KBM-7 (cell line): ENCODE data around the gene SHISA6.

Source experiments
- DNase-seq: peaks from one replicate; pipeline ENCODE4 v3.0.0-alpha.2; 2015
- in situ Hi-C: fragments of 300-500 bp; cut with MboI; formaldehyde crosslinking; loops from 2 replicates; pipeline ENCODE4 v1.14.3; 2020; ENCODE audit warnings: low sequenced_read_pairs, low pct_unique_long_range_greater_than_20kb, mixed read lengths

SHISA6 gene

GRCh38 chr17:11487469-11487868 lies 246.5 kb downstream of the SHISA6 start:
- no peak for DNase-seq
- in situ Hi-C loops: no loop called here

- in situ Hi-C loops: no loop called here
- DNase-seq: no peak
Measured at GRCh38 chr17:11488407-11488806, 247.4 kb downstream of the SHISA6 start.

- in situ Hi-C loops: no loop called here
- DNase-seq: no peak
Measured at GRCh38 chr17:11490171-11490755, 249.2 kb downstream of the SHISA6 start.

GRCh38 chr17:11492511-11492910 lies 251.5 kb downstream of the SHISA6 start:
- in situ Hi-C loops: no loop called here
- no peak for DNase-seq

- no peak for DNase-seq
- in situ Hi-C loops: no loop called here
Measured at GRCh38 chr17:11493936-11494335, 252.9 kb downstream of the SHISA6 start.

- no peak for DNase-seq
- in situ Hi-C loops: no loop called here
Measured at GRCh38 chr17:11495613-11496012, 254.6 kb downstream of the SHISA6 start.

- in situ Hi-C loops: loop anchor here (25.0 kb wide), 1 partner anchor 137 kb away; no protein-coding TSS in a partner anchor
- DNase-seq: no peak
Measured at GRCh38 chr17:11499881-11500280, 258.9 kb downstream of the SHISA6 start.

GRCh38 chr17:11503308-11504035 lies 262.5 kb downstream of the SHISA6 start:
- in situ Hi-C loops: loop anchor here (25.0 kb wide), 1 partner anchor 134 kb away; no protein-coding TSS in a partner anchor
- DNase-seq: no peak

GRCh38 chr17:11506635-11507034 lies 265.6 kb downstream of the SHISA6 start:
- in situ Hi-C loops: loop anchor here (25.0 kb wide), 1 partner anchor 131 kb away; no protein-coding TSS in a partner anchor
- DNase-seq: peak; percentile 45

GRCh38 chr17:11511696-11512095 lies 270.7 kb downstream of the SHISA6 start:
- in situ Hi-C loops: loop anchor here (25.0 kb wide), 1 partner anchor 126 kb away; no protein-coding TSS in a partner anchor
- DNase-seq: no peak

GRCh38 chr17:11514565-11514964 lies 273.6 kb downstream of the SHISA6 start:
- in situ Hi-C loops: loop anchor here (25.0 kb wide), 1 partner anchor 123 kb away; no protein-coding TSS in a partner anchor

GRCh38 chr17:11514981-11515680 lies 274.1 kb downstream of the SHISA6 start:
- DNase-seq: no peak
- in situ Hi-C loops: loop anchor here (25.0 kb wide), 1 partner anchor 122 kb away; no protein-coding TSS in a partner anchor

More at GRCh38 chr17:11514565-11514964, 273.6 kb downstream of the SHISA6 start:
- no peak for DNase-seq

- DNase-seq: no peak
- in situ Hi-C loops: loop anchor here (25.0 kb wide), 1 partner anchor 121 kb away; no protein-coding TSS in a partner anchor
Measured at GRCh38 chr17:11515901-11516300, 274.9 kb downstream of the SHISA6 start.

GRCh38 chr17:11535231-11535630 lies 294.2 kb downstream of the SHISA6 start:
- in situ Hi-C loops: no loop called here
- DNase-seq: no peak

GRCh38 chr17:11538366-11538765 lies 297.4 kb downstream of the SHISA6 start:
- no peak for DNase-seq
- in situ Hi-C loops: no loop called here

- no peak for DNase-seq
- in situ Hi-C loops: no loop called here
Measured at GRCh38 chr17:11539637-11540036, 298.6 kb downstream of the SHISA6 start.

GRCh38 chr17:11545002-11545401 lies 304.0 kb downstream of the SHISA6 start:
- in situ Hi-C loops: no loop called here
- no peak for DNase-seq

GRCh38 chr17:11545696-11546095 lies 304.7 kb downstream of the SHISA6 start:
- in situ Hi-C loops: no loop called here

GRCh38 chr17:11547853-11548252 lies 306.8 kb downstream of the SHISA6 start:
- no peak for DNase-seq
- in situ Hi-C loops: no loop called here

More at GRCh38 chr17:11545696-11546095, 304.7 kb downstream of the SHISA6 start:
- DNase-seq: no peak

GRCh38 chr17:11548398-11548797 lies 307.4 kb downstream of the SHISA6 start:
- in situ Hi-C loops: no loop called here
- DNase-seq: no peak
